ENCODE measurements around the gene SOX30.
A peak's percentile ranks its signal among the peaks of the same experiment; 100 is the strongest.
"Not testable (repeated sequence)": the region's sequence is repeated elsewhere in the genome, so short reads cannot be mapped to it uniquely, and the experiment has no call there.

The SOX30 gene

GRCh38 chr5:157652377-157652692, at the start of gene SOX30:
TSS of gene SOX30 (minus strand) at chr5:157652438. CDS start at chr5:157652078, 360 bp downstream.
- DNase-seq, result no peak

- not testable (repeated sequence) for DNase-seq
Measured at GRCh38 chr5:157698674-157699073, 46.4 kb upstream of the SOX30 start.

GRCh38 chr5:157696154-157696553, 43.9 kb upstream of the SOX30 start:
- DNase-seq, result not testable (repeated sequence)

- not testable (repeated sequence) for DNase-seq
Measured at GRCh38 chr5:157693816-157694215, 41.6 kb upstream of the SOX30 start.

- DNase-seq, result no peak
Measured at GRCh38 chr5:157690690-157691433, 38.6 kb upstream of the SOX30 start.

- DNase-seq, result peak; percentile 3
Measured at GRCh38 chr5:157689942-157690689, 37.9 kb upstream of the SOX30 start.

- DNase-seq, result no peak
Measured at GRCh38 chr5:157687198-157687554, 34.9 kb upstream of the SOX30 start.

GRCh38 chr5:157686276-157687197, 34.3 kb upstream of the SOX30 start:
- not testable (repeated sequence) for DNase-seq

GRCh38 chr5:157682257-157682656, 30.0 kb upstream of the SOX30 start:
- no peak for DNase-seq

- no peak for DNase-seq
Measured at GRCh38 chr5:157681048-157681447, 28.8 kb upstream of the SOX30 start.

GRCh38 chr5:157680239-157680638, 28.0 kb upstream of the SOX30 start:
- no peak for DNase-seq

- DNase-seq, result no peak
Measured at GRCh38 chr5:157679801-157680200, 27.6 kb upstream of the SOX30 start.

GRCh38 chr5:157677931-157678330, 25.7 kb upstream of the SOX30 start:
- DNase-seq, result no peak

GRCh38 chr5:157674351-157674750, 22.1 kb upstream of the SOX30 start:
- DNase-seq, result not testable (repeated sequence)

- no peak for DNase-seq
Measured at GRCh38 chr5:157672976-157673375, 20.7 kb upstream of the SOX30 start.

GRCh38 chr5:157671592-157672330, 19.5 kb upstream of the SOX30 start:
- no peak for DNase-seq

GRCh38 chr5:157670662-157671591, 18.7 kb upstream of the SOX30 start, which contains the start of gene C5orf52:
TSS of gene C5orf52 (plus strand) at chr5:157671533. CDS start at chr5:157671615, 82 bp downstream.
- peak; percentile 14 for DNase-seq

GRCh38 chr5:157669701-157670097, 17.5 kb upstream of the SOX30 start:
- no peak for DNase-seq

- no peak for DNase-seq
Measured at GRCh38 chr5:157668356-157668755, 16.1 kb upstream of the SOX30 start.

GRCh38 chr5:157665467-157666070, 13.3 kb upstream of the SOX30 start:
- DNase-seq, result no peak
